Measurements from ENCODE around the gene CDH18. TPM values are rescaled to one million over a fixed set of nuclear protein-coding genes. Genes with fewer than 3 reads are reported as not detected.

Gene CDH18
- total and polyA plus RNA-seq, 2 of the 13 experiments (the other 11 are each of a cell fraction or from before 2014, with no cell fraction given) = not detected

DNA sequence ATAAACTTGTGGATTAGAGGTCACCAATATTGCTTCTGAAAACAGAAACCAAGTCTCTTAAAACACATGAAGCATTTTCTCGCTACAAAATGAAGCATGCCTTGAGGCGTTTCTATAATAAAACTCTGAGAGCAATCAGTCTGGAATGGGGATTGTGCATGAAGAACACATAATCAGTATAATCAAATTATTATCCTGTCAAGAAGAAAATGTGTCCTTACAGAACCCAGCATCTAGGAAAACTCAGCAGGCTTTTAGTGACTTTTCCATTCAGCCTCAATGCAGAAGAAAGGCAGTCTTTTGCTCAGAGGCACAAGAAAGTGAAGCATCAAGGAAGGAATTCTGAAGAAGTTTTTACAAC lies 121.9 kb downstream of the CDH18 start:
- no peak overlapping the region for H3K4me3 ChIP-seq (replicated peaks in 1 of 3; ENCODE audit: insufficient read depth in 1 of 3, low read depth in 2 of 3, low read length in 3 of 3)
- H3K27me3 ChIP-seq (ENCODE audit: control insufficient read depth in 1 of 2, insufficient read depth in 2 of 2, low read length in 2 of 2) = no peaks in the 10 kb centered on the region
- CTCF ChIA-PET (ENCODE audit: low intra/inter-chr PET ratio, low total read pairs) = no interaction called here
- H4K20me1 ChIP-seq (ENCODE audit: insufficient read depth, low read length) = no peaks in the 10 kb centered on the region
- H2AFZ ChIP-seq (ENCODE audit: low read length) = no peak overlapping the region
- H3K79me2 ChIP-seq (ENCODE audit: insufficient read depth, low read length) = no peaks in the 10 kb centered on the region
- in situ Hi-C loops (cut with HindIII; ENCODE audit: extremely low pct_ligation_motif_present, low pct_unique_long_range_greater_than_20kb) (no loop called here), intact Hi-C loops (cut with micrococcal nuclease; ENCODE audit: unreplicated experiment) (no loop called here)
- H3K9me3 ChIP-seq (ENCODE audit: low read length) = no peaks in the 10 kb centered on the region
- H3K36me3 ChIP-seq (replicated peaks in 1 of 2; ENCODE audit: control insufficient read depth in 1 of 2, insufficient read depth in 2 of 2, low read length in 2 of 2) = no peaks in the 10 kb centered on the region
- H3K4me1 ChIP-seq (ENCODE audit: insufficient read depth, low read length) = no peaks in the 10 kb centered on the region
- ATAC-seq (no peak), FAIRE-seq (no peak), DNase-seq (ENCODE audit: low spot score) (no peak)
- BruUV-seq (replicated peaks) = no TSS peak
- WGBS (ENCODE audit: low lambda C conversion rate) = 0% methylated on average over 2 of the region's 2 CpGs
- TF ChIP-seq SMARCE1 (IDR thresholded peaks at IDR 0.05; ENCODE audit: borderline replicate concordance) (no peak), NRL (CRISPR knock-in tag; IDR thresholded peaks at IDR 0.05; ENCODE audit: borderline replicate concordance) (no peak), ZNF18 (CRISPR knock-in tag; IDR thresholded peaks at IDR 0.05; ENCODE audit: insufficient replicate concordance) (no peak), XRCC5 (optimal IDR thresholded peaks at IDR 0.05; ENCODE audit: low read length) (no peak), ZNF792 (CRISPR knock-in tag; IDR thresholded peaks at IDR 0.05) (no peak), ZBTB25 (CRISPR knock-in tag; IDR thresholded peaks at IDR 0.05) (no peak), KAT8 (CRISPR knock-in tag; IDR thresholded peaks at IDR 0.05) (no peak), MIER2 (CRISPR knock-in tag; IDR thresholded peaks at IDR 0.05) (no peak), HOXA9 (CRISPR knock-in tag; IDR thresholded peaks at IDR 0.05; ENCODE audit: borderline replicate concordance) (no peak), ZNF138 (CRISPR knock-in tag; IDR thresholded peaks at IDR 0.05; ENCODE audit: low read depth) (no peak), HNF4G (IDR thresholded peaks at IDR 0.05; ENCODE audit: borderline replicate concordance, low read depth, low read length) (no peak), HNF4G (CRISPR knock-in tag; IDR thresholded peaks at IDR 0.05; ENCODE audit: borderline replicate concordance, low read depth) (no peak), ZC3H4 (CRISPR knock-in tag; IDR thresholded peaks at IDR 0.05; ENCODE audit: borderline replicate concordance) (no peak), ZNF788 (CRISPR knock-in tag; IDR thresholded peaks at IDR 0.05; ENCODE audit: borderline replicate concordance) (no peak), ZSCAN21 (CRISPR knock-in tag; IDR thresholded peaks at IDR 0.05; ENCODE audit: borderline replicate concordance) (no peak), ZNF275 (CRISPR knock-in tag; IDR thresholded peaks at IDR 0.05; ENCODE audit: borderline replicate concordance) (no peak), GRHL1 (CRISPR knock-in tag; conservative IDR thresholded peaks at IDR 0.05) (no peak)
- TF ChIP-seq, protein P1, sequence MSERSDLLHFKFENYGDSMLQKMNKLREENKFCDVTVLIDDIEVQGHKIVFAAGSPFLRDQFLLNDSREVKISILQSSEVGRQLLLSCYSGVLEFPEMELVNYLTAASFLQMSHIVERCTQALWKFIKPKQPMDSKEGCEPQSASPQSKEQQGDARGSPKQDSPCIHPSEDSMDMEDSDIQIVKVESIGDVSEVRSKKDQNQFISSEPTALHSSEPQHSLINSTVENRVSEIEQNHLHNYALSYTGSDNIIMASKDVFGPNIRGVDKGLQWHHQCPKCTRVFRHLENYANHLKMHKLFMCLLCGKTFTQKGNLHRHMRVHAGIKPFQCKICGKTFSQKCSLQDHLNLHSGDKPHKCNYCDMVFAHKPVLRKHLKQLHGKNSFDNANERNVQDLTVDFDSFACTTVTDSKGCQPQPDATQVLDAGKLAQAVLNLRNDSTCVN (CRISPR knock-in tag; IDR thresholded peaks at IDR 0.05; ENCODE audit: borderline replicate concordance) = no peak
- TF ChIP-seq, protein P2, sequence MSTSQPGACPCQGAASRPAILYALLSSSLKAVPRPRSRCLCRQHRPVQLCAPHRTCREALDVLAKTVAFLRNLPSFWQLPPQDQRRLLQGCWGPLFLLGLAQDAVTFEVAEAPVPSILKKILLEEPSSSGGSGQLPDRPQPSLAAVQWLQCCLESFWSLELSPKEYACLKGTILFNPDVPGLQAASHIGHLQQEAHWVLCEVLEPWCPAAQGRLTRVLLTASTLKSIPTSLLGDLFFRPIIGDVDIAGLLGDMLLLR (CRISPR knock-in tag; IDR thresholded peaks at IDR 0.05) = no peak
- no peak overlapping the region for H3K9ac ChIP-seq (ENCODE audit: insufficient read depth, low read depth, low read length)
- no peak overlapping the region for H3K27ac ChIP-seq (ENCODE audit: extremely low read length, insufficient read depth, low read length)
- POLR2A ChIA-PET = no interaction called here
- no peak overlapping the region for H3K4me2 ChIP-seq (ENCODE audit: low read depth, low read length)
